Right lobe of liver (tissue), 4 donors: ENCODE measurements around the gene NOS1AP.

ENCODE experiments used
- CTCF ChIP-seq, 4 donors: fragments of 200-600 bp in 3 of 4; fragments of 450-650 bp in 1 of 4; IDR thresholded peaks; one replicate each; pipeline versions ENCODE4 v1.5.1 to v1.8.0; 2016 to 2022; ENCODE audit warnings: antibody characterized with exemption in 4 of 4, mild to moderate bottlenecking in 2 of 4
- POLR2A ChIP-seq: fragments of 450-650 bp; IDR thresholded peaks from one replicate; pipeline ENCODE4 v1.6.1; 2017; ENCODE audit warnings: antibody characterized with exemption, mild to moderate bottlenecking
- donor health status: DM: no; HTN: no; CAD: no.
- donor health status: DM: no; HTN: no; CAD: no.
- donor health status: DM: no; HTN: yes; CAD: no.

DNA sequence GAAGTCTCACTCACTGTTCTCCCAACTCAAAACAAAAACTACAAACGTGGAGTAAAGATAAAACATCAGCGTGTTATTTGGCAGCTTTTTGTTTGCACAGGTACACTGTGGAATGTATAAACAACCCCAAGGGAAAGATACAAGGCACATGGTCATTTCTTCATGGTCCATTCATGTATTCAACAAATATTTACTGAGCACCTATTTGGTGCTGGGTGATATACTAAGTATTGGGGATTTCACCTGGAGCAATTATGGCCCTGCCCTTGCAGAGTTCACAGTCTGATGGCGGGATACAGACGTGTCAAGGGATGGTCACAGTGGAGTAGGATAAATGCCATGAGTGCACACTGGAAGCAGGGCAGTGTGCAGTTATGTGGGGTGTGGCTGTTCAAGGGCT lies 171.1 kb downstream of the NOS1AP start:
- TF ChIP-seq CTCF (IDR thresholded peaks at IDR 0.05), result no peak
- TF ChIP-seq POLR2A, result no peak
